B cell (primary cell): ENCODE results near the gene CPA4. TPM values are rescaled to one million over a fixed set of nuclear protein-coding genes. Genes with fewer than 3 reads are reported as not detected.

Experiments
- ATAC-seq: fragments of 200-7000 bp; cut with Tn5 transposase; one replicate; pipeline ENCODE4 v1.10.0; 2021; ENCODE audit warnings: low read depth, mild to moderate bottlenecking, moderate number of reproducible peaks, moderate library complexity
- CTCF ChIA-PET: fragments of 350-600 bp; sonication (Branson Sonifier 250); formaldehyde crosslinking; loops from one replicate; lab custom pipeline; 2021; ENCODE audit warnings: antibody characterized with exemption, inconsistent platforms; lab: Charles Lee
- POLR2A ChIA-PET: fragments of 350-600 bp; sonication (Branson Sonifier 250); formaldehyde crosslinking; loops from one replicate; lab custom pipeline; 2021; ENCODE audit warnings: antibody characterized with exemption; lab: Charles Lee
- DNase-seq: peaks from one replicate; pipeline ENCODE4 v3.0.0; 2013
- H2AFZ ChIP-seq: 2 replicates; pipeline ENCODE4 v1.6.1; 2012; ENCODE audit warnings: mild to moderate bottlenecking, low read depth, low read length; ENCODE audit not compliant: insufficient read depth, poor library complexity, severe bottlenecking
- H3K27ac ChIP-seq, 2 donors: 1 replicate in 1 of 2; 2 replicates in 1 of 2; pipeline ENCODE4 v1.5.1; 2012 to 2013; ENCODE audit warnings: low read length in 2 of 2, mild to moderate bottlenecking in 2 of 2, moderate library complexity in 1 of 2
- H3K27me3 ChIP-seq, 4 experiments: fragments of 200-600 bp in 1 of 4; sonication (generic) in 1 of 4; replicated peaks in 1 of 4; 1 replicate in 2 of 4; 2 replicates in 2 of 4; pipeline versions ENCODE4 v1.6.1 to v1.7.0; 2013 to 2016; ENCODE audit warnings: low read length in 3 of 4, mild to moderate bottlenecking in 2 of 4, mixed read lengths in 1 of 4, moderate library complexity in 1 of 4; ENCODE audit not compliant: insufficient read depth in 4 of 4, control insufficient read depth in 3 of 4; ENCODE audit errors: control extremely low read depth in 1 of 4
- H3K36me3 ChIP-seq, 2 experiments: replicated peaks in 1 of 2; 1 replicate in 1 of 2; 2 replicates in 1 of 2; pipeline versions ENCODE4 v1.6.1 to v1.7.1; 2013; ENCODE audit warnings: low read length in 1 of 2; ENCODE audit not compliant: insufficient read depth in 2 of 2, control insufficient read depth in 1 of 2; ENCODE audit errors: control extremely low read depth in 1 of 2, extremely low read depth in 1 of 2
- H3K4me1 ChIP-seq, 2 donors: fragments of 200-600 bp in 1 of 2; sonication (generic) in 1 of 2; 1 replicate in 1 of 2; 2 replicates in 1 of 2; pipeline versions ENCODE4 v1.5.1 to v1.6.1; 2013 to 2017; ENCODE audit warnings: low read length in 2 of 2; ENCODE audit not compliant: control insufficient read depth in 2 of 2, insufficient read depth in 2 of 2
- H3K4me2 ChIP-seq: replicated peaks from 2 replicates; pipeline ENCODE3; 2012; ENCODE audit warnings: mild to moderate bottlenecking, low read depth, low read length; ENCODE audit not compliant: poor library complexity, severe bottlenecking
- H3K4me3 ChIP-seq, 5 experiments: fragments of 200-600 bp in 1 of 5; sonication (generic) in 1 of 5; 1 replicate in 3 of 5; 2 replicates in 2 of 5; pipeline versions ENCODE4 v1.5.1 to v1.7.0; 2011 to 2016; ENCODE audit warnings: low read length in 4 of 5, mild to moderate bottlenecking in 4 of 5, low read depth in 2 of 5, control low read depth in 1 of 5, moderate library complexity in 1 of 5; ENCODE audit not compliant: insufficient read depth in 1 of 5; ENCODE audit errors: control extremely low read depth in 1 of 5, extremely low read depth in 1 of 5
- H3K79me2 ChIP-seq: fragments of 200-600 bp; sonication (generic); one replicate; pipeline ENCODE4 v1.6.0; 2016; ENCODE audit warnings: low read length; ENCODE audit not compliant: control insufficient read depth, insufficient read depth
- H3K9ac ChIP-seq: fragments of 200-600 bp; sonication (generic); 2 replicates; pipeline ENCODE4 v1.6.1; 2017; ENCODE audit warnings: mild to moderate bottlenecking, low read length, moderate library complexity
- H3K9me3 ChIP-seq, 3 donors: one replicate each; pipeline versions ENCODE4 v1.6.1 to v1.7.1; 2013; ENCODE audit warnings: low read length in 2 of 3; ENCODE audit not compliant: control insufficient read depth in 2 of 3, insufficient read depth in 1 of 3; ENCODE audit errors: control extremely low read depth in 1 of 3
- H4K20me1 ChIP-seq: 2 replicates; pipeline ENCODE4 v1.6.0; 2012; ENCODE audit warnings: mild to moderate bottlenecking, low read length; ENCODE audit not compliant: insufficient read depth, control insufficient read depth, poor library complexity, severe bottlenecking
- H3K27ac Mint-ChIP-seq: one replicate; pipeline ENCODE4 v1.8.0; 2021; ENCODE audit warnings: mixed read lengths
- H3K27me3 Mint-ChIP-seq: one replicate; pipeline ENCODE4 v1.8.0; 2021; ENCODE audit warnings: mixed read lengths
- H3K4me1 Mint-ChIP-seq: one replicate; pipeline ENCODE4 v1.8.0; 2021; ENCODE audit warnings: mixed read lengths
- H3K4me3 Mint-ChIP-seq: one replicate; pipeline ENCODE4 v1.8.0; 2021; ENCODE audit warnings: mixed read lengths
- H3K9me3 Mint-ChIP-seq: one replicate; pipeline ENCODE4 v1.8.0; 2022; ENCODE audit warnings: mixed read lengths; ENCODE audit not compliant: insufficient read depth
- EZH2 ChIP-seq: IDR thresholded peaks from 2 replicates; pipeline ENCODE4 v1.6.1; 2012; ENCODE audit warnings: borderline replicate concordance, low read depth, mild to moderate bottlenecking, moderate library complexity, low read length; ENCODE audit not compliant: insufficient read depth, poor library complexity, severe bottlenecking
- WGBS: methylation state at CpG from one replicate; pipeline ENCODE4 v1.1.5; 2013; ENCODE audit warnings: missing lambda C conversion rate; ENCODE audit not compliant: insufficient coverage; 5-methylcytosine and 5-hydroxymethylcytosine counted together
- intact Hi-C: fragments of 100-400 bp; cut with micrococcal nuclease; formaldehyde crosslinking; loops from one replicate; pipeline ENCODE4 v1.10.0; 2022
- polyA plus RNA-seq: library from polyadenylated mRNA; depleted of rRNA; stranded (reverse); fragments of >200 nt; gene quantifications from 2 replicates; pipeline ENCODE4 v1.2.3, GENCODE V29; 2012
- total RNA-seq, 2 donors: library from RNA; stranded (reverse); fragments of 120-200 nt in 1 of 2; gene quantifications; 1 replicate in 1 of 2; 2 replicates in 1 of 2; pipeline versions ENCODE4 v1.2.3 to v1.2.4, GENCODE V29; 2013 to 2022
- TF ChIP-seq, protein P1 (sequence below): fragments of 200-600 bp; IDR thresholded peaks from one replicate; pipeline ENCODE4 v1.8.0; 2022; ENCODE audit warnings: antibody characterized with exemption, mild to moderate bottlenecking

Gene CPA4
- total and polyA plus RNA-seq, 2 donors (not counting 1 experiment from before 2014, with no cell fraction given): not detected

GRCh38 chr7:130288168-130288567 lies 4.8 kb upstream of the CPA4 start:
- Histone ChIP-seq H3K9me3 (no peaks in the 10 kb centered on the region), H3K36me3 (no peaks in the 10 kb centered on the region), H3K27me3 (no peaks in the 10 kb centered on the region), H3K4me1 (peaks cover 4% of the 10 kb centered on the region in 2 donors), H4K20me1 (no peaks in the 10 kb centered on the region), H3K4me3 (no peak overlapping the region), H3K9ac (no peak overlapping the region), H2AFZ (no peak overlapping the region), H3K27ac (no peak overlapping the region), H3K4me2 (no peak overlapping the region), H3K79me2 (no peaks in the 10 kb centered on the region)
- peaks cover under 1% of the 10 kb centered on the region for H3K4me1 Mint-ChIP-seq
- no peak overlapping the region for H3K27ac Mint-ChIP-seq
- H3K4me3 Mint-ChIP-seq: no peak overlapping the region
- DNase-seq (no peak), ATAC-seq (no peak)
- H3K9me3 Mint-ChIP-seq: no peaks in the 10 kb centered on the region
- TF ChIP-seq, protein P1, sequence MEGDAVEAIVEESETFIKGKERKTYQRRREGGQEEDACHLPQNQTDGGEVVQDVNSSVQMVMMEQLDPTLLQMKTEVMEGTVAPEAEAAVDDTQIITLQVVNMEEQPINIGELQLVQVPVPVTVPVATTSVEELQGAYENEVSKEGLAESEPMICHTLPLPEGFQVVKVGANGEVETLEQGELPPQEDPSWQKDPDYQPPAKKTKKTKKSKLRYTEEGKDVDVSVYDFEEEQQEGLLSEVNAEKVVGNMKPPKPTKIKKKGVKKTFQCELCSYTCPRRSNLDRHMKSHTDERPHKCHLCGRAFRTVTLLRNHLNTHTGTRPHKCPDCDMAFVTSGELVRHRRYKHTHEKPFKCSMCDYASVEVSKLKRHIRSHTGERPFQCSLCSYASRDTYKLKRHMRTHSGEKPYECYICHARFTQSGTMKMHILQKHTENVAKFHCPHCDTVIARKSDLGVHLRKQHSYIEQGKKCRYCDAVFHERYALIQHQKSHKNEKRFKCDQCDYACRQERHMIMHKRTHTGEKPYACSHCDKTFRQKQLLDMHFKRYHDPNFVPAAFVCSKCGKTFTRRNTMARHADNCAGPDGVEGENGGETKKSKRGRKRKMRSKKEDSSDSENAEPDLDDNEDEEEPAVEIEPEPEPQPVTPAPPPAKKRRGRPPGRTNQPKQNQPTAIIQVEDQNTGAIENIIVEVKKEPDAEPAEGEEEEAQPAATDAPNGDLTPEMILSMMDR: no peak
- TF ChIP-seq EZH2: no peak
- ChIA-PET CTCF (no interaction called here), POLR2A (no interaction called here)
- WGBS: 100% methylated on average over 3 of the region's 4 CpGs
- intact Hi-C loops: no loop called here
- H3K27me3 Mint-ChIP-seq: peaks cover 13% of the 10 kb centered on the region

- H3K79me2 ChIP-seq: no peaks in the 10 kb centered on the region
- H3K27me3 ChIP-seq: no peaks in the 10 kb centered on the region
- H3K27me3 Mint-ChIP-seq: peaks cover 10% of the 10 kb centered on the region
- H3K4me3 Mint-ChIP-seq: no peak overlapping the region
- ATAC-seq (no peak), DNase-seq (no peak)
- intact Hi-C loops: no loop called here
- ChIA-PET CTCF (no interaction called here), POLR2A (no interaction called here)
- H2AFZ ChIP-seq: no peak overlapping the region
- H3K4me1 Mint-ChIP-seq: peaks cover 6% of the 10 kb centered on the region
- 78% methylated on average over 5 of the region's 5 CpGs for WGBS
- no peak overlapping the region for H3K9ac ChIP-seq
- H3K9me3 ChIP-seq: no peaks in the 10 kb centered on the region
- H3K4me1 ChIP-seq: peaks cover 9 to 11% of the 10 kb centered on the region in 2 donors
- no peak for TF ChIP-seq EZH2
- TF ChIP-seq, protein P1: no peak
- H3K4me3 ChIP-seq: no peak overlapping the region
- H3K9me3 Mint-ChIP-seq: no peaks in the 10 kb centered on the region
- H3K27ac Mint-ChIP-seq: no peak overlapping the region
- no peak overlapping the region for H3K27ac ChIP-seq
- H3K36me3 ChIP-seq: no peaks in the 10 kb centered on the region
- H4K20me1 ChIP-seq: no peaks in the 10 kb centered on the region
- no peak overlapping the region for H3K4me2 ChIP-seq
These were observed 4.1 kb upstream of the CPA4 start for GRCh38 chr7:130288829-130289228.
